NCI-H1092 treated with DMSO at 0.1 percent for 48 hours (cell line): Measurements from ENCODE around the gene SULT1A2.
"Not testable (repeated sequence)": the region's sequence is repeated elsewhere in the genome, so short reads cannot be mapped to it uniquely, and the experiment has no call there.

Experiments
- DNase-seq: peaks from one replicate; lab custom pipeline; 2025; lab: John Stamatoyannopoulos, UW

Gene SULT1A2

GRCh38 chr16:28558456-28558855, 38.4 kb downstream of the SULT1A2 start:
- DNase-seq, result no peak

GRCh38 chr16:28556914-28557320, 39.9 kb downstream of the SULT1A2 start:
- DNase-seq, result no peak

GRCh38 chr16:28555561-28555960, 41.3 kb downstream of the SULT1A2 start:
- DNase-seq, result no peak

GRCh38 chr16:28554634-28555423, 42.0 kb downstream of the SULT1A2 start:
- DNase-seq, result no peak

GRCh38 chr16:28553776-28554633, 42.8 kb downstream of the SULT1A2 start, which contains the start of gene SGF29:
Gene SGF29, plus strand, starts transcription at chr16:28553920. Its CDS starts 27,150 bp downstream, at chr16:28581070.
- peak; percentile 95 for DNase-seq

GRCh38 chr16:28549301-28549899, 47.5 kb downstream of the SULT1A2 start:
- peak; percentile 18 for DNase-seq

GRCh38 chr16:28548306-28548802, 48.5 kb downstream of the SULT1A2 start:
- DNase-seq, result no peak

- DNase-seq, result no peak
Observed at GRCh38 chr16:28546626-28547025, 50.2 kb downstream of the SULT1A2 start.

GRCh38 chr16:28545964-28546363, 50.9 kb downstream of the SULT1A2 start:
- DNase-seq, result not testable (repeated sequence)

GRCh38 chr16:28544998-28545397, 51.9 kb downstream of the SULT1A2 start:
- DNase-seq, result no peak

- DNase-seq, result peak; percentile 10
Observed at GRCh38 chr16:28543072-28543471, 53.8 kb downstream of the SULT1A2 start.

- DNase-seq, result no peak
Observed at GRCh38 chr16:28542646-28543045, 54.2 kb downstream of the SULT1A2 start.
